ENCODE results near the gene TBX4. TPM values are rescaled to one million over a fixed set of nuclear protein-coding genes. Genes with fewer than 3 reads are reported as not detected.

The TBX4 gene
- total RNA-seq, 4 donors from 2014 or later, result not detected

GRCh38 chr17:61420745-61421398 is 31.4 kb upstream of the TBX4 start:
- Histone ChIP-seq H3K4me1 (peaks cover 8 to 16% (median 15%) of the 10 kb centered on the region in 4 donors), H3K36me3 (no peaks in the 10 kb centered on the region), H3K27me3 (peaks cover 0 to 50% (median 12%) of the 10 kb centered on the region in 4 donors), H3K9me3 (no peaks in the 10 kb centered on the region), H3K4me3 (no peak overlapping the region), H3K27ac (replicated peaks in 1 of 4) (no peak overlapping the region)
- WGBS, result 73% methylated on average over 4 of the region's 4 CpGs
- TF ChIP-seq CTCF (IDR thresholded peaks at IDR 0.05) (no peak), EP300 (IDR thresholded peaks at IDR 0.05) (no peak), POLR2A (IDR thresholded peaks at IDR 0.05; ENCODE audit: low read depth) (no peak), POLR2AphosphoS5 (IDR thresholded peaks at IDR 0.05) (no peak)
- intact Hi-C loops (cut with DNase I), result loop anchor here (10.0 kb wide), 1 partner anchor 64 kb away; no protein-coding TSS in a partner anchor
- peak; percentile 55 for DNase-seq (ENCODE audit: extremely low spot score)

DNA sequence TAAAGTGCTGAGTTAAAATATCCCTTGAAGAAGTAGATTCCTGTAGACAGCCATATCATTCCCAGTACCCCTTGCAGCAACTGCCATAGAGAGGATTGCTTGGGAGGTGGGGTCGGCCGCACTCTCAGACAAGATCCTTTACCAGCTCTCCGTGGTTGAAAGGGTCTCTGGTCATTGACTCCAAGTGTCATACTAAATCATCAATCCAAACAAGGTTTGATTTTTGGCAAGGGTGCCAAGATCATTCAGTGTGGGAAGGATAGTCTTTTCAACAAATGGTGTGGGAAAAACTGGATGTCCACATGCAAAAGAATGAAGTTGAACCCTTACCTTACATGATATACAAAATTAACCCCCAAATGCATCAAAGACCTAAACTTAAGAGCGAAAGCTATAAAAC is 30.8 kb upstream of the TBX4 start:
- Histone ChIP-seq H3K36me3 (no peaks in the 10 kb centered on the region), H3K9me3 (no peaks in the 10 kb centered on the region), H3K27ac (replicated peaks in 1 of 4) (no peak overlapping the region), H3K4me3 (no peak overlapping the region), H3K4me1 (peaks cover 8 to 13% (median 10%) of the 10 kb centered on the region in 4 donors), H3K27me3 (peaks cover 0 to 55% (median 12%) of the 10 kb centered on the region in 4 donors)
- 88% methylated on average over 4 of the region's 4 CpGs for WGBS
- DNase-seq (ENCODE audit: extremely low spot score), result peak; percentile 66
- intact Hi-C loops (cut with DNase I), result loop anchor here (10.0 kb wide), 1 partner anchor 63 kb away; no protein-coding TSS in a partner anchor
- no peak for TF ChIP-seq POLR2A (IDR thresholded peaks at IDR 0.05; ENCODE audit: low read depth)
- TF ChIP-seq POLR2AphosphoS5 (IDR thresholded peaks at IDR 0.05), result no peak
- TF ChIP-seq CTCF (IDR thresholded peaks at IDR 0.05), result no peak
- TF ChIP-seq EP300 (IDR thresholded peaks at IDR 0.05), result no peak

- Histone ChIP-seq H3K27me3 (peaks cover 0 to 55% (median 12%) of the 10 kb centered on the region in 4 donors), H3K9me3 (no peaks in the 10 kb centered on the region), H3K27ac (replicated peaks in 1 of 4) (no peak overlapping the region), H3K4me3 (no peak overlapping the region), H3K4me1 (peaks cover 0 to 5% (median 2%) of the 10 kb centered on the region in 4 donors), H3K36me3 (no peaks in the 10 kb centered on the region)
- TF ChIP-seq EP300 (IDR thresholded peaks at IDR 0.05) (no peak), CTCF (IDR thresholded peaks at IDR 0.05) (no peak), POLR2AphosphoS5 (IDR thresholded peaks at IDR 0.05) (no peak)
- 74% methylated on average over 5 of the region's 5 CpGs for WGBS
- DNase-seq (ENCODE audit: extremely low spot score), result peak; percentile 70
- intact Hi-C loops (cut with DNase I), result loop anchor here (10.0 kb wide), 1 partner anchor 63 kb away; no protein-coding TSS in a partner anchor
These were observed 30.0 kb upstream of the TBX4 start for GRCh38 chr17:61422116-61422799.

DNA sequence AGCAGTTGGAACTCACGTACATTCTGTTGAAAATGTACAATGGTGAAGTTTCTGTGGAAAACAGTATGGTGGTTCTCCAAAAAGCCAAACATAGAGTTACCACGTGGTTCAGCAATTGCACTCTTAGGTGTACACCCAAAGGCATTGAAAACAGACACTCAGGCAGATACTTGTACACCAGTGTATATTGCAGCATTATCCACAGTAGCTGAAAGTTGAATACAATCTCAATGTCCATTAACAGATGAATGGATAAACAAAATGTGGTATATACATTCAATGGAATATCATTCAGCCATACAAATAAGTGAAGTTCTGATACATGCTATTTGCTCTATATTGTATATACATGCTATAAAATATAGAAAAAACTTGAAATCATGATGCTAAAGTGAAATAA is 29.4 kb upstream of the TBX4 start:
- H3K9me3 ChIP-seq, result no peaks in the 10 kb centered on the region
- intact Hi-C loops (cut with DNase I), result loop anchor here (10.0 kb wide), 1 partner anchor 62 kb away; no protein-coding TSS in a partner anchor
- no peak overlapping the region for H3K27ac ChIP-seq (replicated peaks in 1 of 4)
- no peak overlapping the region for H3K4me3 ChIP-seq
- TF ChIP-seq EP300 (IDR thresholded peaks at IDR 0.05) (no peak), POLR2AphosphoS5 (IDR thresholded peaks at IDR 0.05) (no peak), CTCF (IDR thresholded peaks at IDR 0.05) (no peak), POLR2A (IDR thresholded peaks at IDR 0.05; ENCODE audit: low read depth) (no peak)
- peaks cover 0 to 55% (median 12%) of the 10 kb centered on the region in 4 donors for H3K27me3 ChIP-seq
- no peaks in the 10 kb centered on the region for H3K36me3 ChIP-seq
- WGBS, result 64% methylated on average over 2 of the region's 2 CpGs
- no peaks in the 10 kb centered on the region for H3K4me1 ChIP-seq
- DNase-seq (ENCODE audit: extremely low spot score), result no peak
